GM18499 (cell line): ENCODE results near the gene HRH3.

Source experiments
- ATAC-seq: cut with Tn5 transposase; IDR thresholded peaks from one replicate; pipeline ENCODE4 v1.9.1; 2021; ENCODE audit warnings: moderate number of reproducible peaks; ENCODE audit not compliant: insufficient read depth, unreplicated experiment

HRH3 gene

DNA sequence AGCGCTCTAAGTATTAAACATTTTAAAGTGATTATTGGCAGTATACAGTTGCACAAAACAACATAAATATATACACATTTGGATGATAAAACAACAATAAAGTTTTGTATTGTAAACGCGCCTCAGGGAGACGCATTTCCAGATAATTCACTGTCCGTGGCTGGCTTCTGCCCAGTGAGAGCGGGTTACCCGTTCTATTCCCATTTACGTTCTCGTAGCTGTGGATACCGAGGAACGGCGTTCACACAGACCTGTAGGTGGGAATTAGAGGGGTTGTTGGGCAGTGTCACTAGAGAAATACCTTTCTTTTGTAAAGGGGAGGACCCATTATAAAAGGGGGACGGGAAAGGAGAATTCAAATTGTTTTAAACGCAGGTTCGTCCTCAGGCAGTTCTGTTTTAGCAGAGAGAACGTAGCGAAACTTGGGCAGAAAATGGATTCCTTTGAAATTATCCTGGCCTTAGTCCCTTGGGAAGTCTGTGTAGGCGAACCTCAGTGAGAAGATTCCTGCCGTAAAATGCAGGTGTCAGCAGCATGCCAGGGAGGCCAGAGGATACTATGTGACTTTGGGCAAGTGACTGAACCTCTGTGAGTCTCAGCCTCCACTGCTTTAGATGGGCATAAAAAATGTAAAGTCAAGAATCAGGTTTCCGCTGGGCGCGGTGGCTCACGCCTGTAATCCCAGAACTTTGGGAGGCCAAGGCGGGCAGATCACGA lies 36.5 kb downstream of the HRH3 start:
- ATAC-seq: no peak

DNA sequence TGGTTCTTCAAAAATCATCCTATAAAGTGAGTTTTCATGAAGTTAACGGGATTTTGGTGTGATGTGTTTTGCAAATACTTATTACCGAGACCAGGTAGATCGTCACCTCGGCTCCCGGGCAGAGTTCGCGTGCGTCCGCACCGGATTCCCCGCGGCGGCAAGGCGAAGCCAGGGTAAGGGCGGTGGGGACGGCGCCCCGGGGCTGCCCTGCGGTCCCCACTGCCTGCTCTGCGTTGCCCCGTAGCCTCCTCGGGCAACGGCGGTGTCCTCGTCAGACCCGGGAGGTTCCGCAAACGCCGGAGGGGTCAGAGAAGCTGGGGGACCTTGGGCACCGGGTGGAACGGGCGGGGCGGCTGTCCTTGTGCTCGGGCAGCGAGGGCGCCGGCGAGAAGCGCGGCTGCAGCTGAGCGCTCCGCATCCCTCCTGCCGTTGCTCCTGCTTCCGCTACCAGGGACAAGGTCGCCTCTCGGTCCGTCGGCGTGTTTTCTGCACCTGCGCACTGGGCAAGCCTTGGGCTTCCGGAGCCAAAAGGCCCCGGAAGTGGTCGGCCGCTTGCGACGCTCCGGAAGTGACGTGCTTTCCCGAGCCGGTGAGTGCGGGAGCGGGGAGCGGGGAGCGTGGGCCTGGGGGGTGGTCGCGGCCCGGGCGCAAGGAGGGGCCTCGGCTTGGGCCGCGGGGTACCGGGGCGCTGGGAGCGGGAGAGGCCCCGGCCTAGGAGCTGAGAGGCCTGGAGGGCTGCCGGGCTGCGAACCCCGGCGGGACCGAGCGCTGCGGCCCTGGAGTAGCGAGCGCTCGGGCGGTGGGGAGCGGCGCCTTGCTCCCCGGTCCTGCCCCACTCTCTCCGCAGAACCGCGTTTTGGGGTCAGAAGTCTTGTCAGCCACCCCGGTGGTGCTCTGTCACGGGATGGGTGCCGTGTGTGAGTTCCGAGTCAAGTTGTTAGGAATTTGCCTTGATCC lies 37.3 kb downstream of the HRH3 start, which contains the start of gene MTG2:
Gene MTG2, plus strand, starts transcription at position 560 of the 957 bp plus-strand sequence. CDS start 10,393 bp downstream, outside the sequence.
- ATAC-seq: peak; percentile 73

DNA sequence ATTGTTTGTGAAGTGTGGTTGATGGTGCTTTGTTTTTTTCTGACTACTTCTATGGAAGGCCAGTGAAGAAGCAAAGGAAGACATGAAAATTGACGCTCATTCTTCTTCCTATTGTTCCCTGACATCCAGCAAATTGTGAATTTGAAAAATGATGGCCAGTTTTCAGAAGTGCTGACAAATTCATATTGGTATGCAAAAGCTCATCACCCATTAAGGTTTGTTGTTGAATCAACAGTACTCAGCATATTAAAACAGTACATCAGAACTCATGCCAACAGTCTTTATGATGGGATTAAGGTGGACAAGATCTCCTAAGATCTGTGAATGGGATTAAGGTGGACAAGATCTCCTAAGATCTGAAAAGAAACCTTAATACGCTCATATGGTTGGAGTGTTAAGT lies 38.3 kb downstream of the HRH3 start:
- no peak for ATAC-seq

DNA sequence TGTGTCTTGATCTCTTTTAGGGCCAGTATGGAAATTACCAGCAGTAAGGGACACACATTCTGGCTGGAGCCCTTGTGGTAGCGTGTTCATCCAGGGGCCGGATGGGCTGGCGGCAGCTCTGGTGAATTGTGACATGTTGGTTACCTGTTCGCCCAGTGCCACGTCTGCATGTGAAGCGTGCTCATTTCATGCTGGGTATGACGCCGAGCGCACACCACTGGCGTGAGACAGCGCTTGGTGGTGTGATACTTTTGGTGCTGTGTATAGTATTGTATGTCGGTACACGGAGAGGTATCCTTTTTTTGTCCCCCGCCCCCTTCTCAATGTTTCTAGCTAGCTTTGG lies 40.9 kb downstream of the HRH3 start:
- ATAC-seq: no peak

DNA sequence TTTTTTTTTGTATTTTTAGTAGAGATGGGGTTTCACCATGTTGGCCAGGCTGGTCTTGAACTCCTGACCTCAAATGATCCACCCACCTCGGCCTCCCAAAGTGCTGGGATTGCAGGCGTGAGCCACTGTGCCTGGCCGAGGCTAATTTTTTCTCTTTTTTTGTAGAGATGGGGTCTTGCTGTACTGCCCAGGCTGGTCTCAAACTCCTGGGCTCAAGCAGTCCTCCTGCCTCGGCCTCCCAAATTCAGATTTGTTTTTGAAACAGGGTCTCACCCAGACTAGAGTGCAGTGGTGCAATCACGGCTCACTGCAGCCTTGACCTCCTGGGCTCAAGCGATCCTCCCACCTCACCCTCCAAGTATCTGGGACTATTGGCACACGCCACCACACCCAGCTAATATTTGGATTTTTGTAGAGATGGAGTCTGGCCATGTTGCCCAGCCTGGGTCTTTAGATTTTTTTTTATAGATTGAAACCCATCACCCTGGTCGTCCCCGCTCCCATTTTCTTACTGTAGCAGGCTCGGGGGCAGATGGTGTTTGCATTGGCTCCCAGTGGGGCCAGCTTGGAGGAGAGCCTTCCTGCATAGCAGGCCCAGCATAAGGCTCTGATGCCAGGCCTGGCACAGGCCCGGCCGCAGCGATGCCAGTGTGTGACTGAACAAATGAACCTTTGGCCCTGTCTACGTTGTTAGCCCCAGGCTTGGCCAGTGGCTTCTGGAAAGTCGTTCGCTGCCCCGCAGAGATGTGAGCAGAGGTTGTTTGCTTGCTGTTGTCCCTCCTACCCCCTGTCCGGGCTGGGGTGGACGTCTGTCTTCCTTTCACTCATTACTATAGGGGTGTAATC lies 41.5 kb downstream of the HRH3 start:
- no peak for ATAC-seq

DNA sequence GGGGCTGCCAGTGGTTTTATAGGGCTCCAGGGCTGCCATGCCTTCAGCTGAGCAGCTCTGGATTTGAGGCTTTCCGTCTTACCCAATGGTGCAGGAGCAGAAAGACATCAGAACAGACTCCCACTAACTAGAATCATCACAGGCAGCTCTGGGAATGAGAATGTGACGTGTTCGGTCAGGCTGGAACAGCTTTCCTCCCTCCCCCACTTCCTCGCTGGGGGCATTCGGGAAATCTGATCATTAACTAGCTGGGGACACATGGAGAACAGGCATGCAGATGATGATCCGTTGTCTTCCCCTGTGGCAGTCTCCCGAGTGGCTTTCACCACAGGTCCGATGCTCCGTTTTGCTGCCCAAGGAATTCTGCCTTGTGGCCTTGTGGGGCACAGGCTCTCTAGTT lies 42.8 kb downstream of the HRH3 start:
- ATAC-seq: no peak

DNA sequence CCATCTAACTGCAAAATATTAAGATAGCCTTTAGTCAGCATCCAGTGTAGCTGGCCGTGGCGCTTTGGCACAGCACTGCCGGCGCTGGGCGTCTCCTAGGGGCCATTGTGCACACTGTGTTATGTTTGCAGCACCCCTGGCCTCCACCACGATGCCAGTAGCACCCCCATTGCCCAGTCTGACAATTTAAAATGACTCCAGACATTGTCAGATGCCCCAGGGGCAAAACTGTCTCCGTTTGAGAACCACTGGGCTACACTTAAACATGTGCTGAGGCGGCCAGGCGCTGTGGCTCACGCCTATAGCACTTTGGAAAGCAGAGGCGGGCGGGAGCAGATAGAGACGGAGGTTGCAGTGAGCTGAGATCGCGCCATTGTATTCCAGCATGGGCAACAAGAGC lies 43.2 kb downstream of the HRH3 start:
- no peak for ATAC-seq

DNA sequence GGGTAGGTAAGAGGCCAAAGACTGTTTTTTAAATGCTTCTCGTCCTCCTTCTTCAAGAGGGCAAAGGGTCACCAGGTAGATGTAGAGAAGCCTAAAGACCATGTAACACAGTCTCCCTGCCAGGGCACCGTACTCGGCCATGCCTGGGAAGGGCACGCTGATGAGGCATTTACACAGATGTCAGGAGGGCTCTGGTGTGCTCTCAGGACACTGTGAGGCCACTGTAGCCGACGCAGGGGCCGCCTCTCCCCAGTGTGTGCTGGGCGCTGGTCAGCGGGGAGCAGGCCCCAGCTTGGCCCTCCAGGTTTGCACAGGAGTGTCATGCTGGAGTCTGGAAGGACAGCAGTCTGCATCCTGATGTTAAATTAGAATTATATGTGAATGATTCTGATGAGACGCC lies 44.4 kb downstream of the HRH3 start:
- ATAC-seq: no peak

DNA sequence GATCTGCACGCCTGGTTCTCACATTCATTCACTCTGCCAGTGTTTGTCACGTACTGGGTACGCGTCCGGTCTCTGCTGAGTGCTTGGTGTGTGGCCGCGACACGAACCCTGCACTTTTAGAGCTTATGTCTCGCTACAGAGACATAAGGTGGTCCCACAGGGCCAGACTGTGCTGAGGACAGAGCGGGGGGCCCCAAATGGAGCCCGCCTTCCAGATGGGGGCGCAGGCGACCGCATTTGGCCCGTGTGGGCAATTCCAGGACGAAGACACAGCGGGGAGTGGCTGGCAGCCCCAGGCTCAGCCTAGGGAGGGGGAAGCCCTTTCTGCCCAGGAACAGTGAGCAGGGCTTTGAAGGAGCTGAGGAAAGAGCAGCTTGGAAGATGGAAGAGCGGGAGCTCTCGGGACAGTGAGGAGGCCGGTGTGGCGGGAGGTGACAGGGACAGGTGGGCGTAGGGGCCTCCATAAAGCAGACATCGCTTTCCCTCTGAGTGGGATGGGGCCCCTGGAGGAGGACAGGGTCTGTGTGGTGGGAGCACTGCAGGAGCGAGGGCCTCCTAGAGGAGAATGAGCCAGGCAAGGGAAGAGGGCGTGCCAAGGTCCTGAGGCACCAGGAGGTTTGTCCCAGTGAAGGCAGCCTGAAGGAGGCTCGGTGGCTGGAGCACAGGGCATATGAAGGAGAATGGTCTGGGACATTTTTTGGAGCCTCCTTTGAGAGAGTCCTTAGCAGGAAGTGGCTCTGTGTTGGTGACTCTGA lies 45.0 kb downstream of the HRH3 start:
- no peak for ATAC-seq

DNA sequence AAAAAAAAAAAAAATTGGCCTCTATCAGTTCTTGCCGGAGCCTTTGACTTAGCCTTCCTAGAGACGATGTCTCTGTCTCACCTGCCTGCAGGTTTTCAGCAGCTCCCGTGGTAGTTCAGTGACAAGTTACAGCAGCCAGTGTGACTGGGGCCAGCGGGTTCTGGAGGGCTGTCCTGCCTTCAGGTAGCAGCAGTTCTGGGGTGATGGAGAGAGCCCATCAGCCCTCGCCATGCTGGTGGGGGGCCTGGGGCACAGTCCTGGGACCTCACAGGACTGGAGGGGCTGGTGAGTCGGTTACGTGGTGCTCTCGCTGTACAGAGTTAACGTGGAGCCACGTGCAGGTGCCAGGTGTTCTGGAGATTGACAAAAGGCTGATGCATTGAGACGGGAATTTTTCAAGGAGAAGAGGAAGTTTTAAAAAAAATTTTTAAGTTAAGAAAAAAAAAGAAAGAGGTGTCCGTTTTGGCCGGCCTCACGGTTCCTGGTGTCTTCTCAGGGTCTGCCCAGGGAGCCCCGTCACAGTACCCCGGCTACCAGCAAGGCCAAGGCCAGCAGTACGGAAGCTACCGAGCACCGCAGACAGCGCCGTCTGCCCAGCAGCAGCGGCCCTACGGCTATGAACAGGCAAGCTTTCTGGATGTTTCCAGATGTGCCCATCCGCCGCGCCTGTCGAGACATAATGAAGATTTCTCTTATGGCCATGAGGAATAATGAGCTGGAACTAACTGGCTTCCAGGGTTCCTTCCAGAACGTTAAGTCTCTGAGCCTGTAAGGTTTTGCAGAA lies 45.9 kb downstream of the HRH3 start:
- no peak for ATAC-seq

DNA sequence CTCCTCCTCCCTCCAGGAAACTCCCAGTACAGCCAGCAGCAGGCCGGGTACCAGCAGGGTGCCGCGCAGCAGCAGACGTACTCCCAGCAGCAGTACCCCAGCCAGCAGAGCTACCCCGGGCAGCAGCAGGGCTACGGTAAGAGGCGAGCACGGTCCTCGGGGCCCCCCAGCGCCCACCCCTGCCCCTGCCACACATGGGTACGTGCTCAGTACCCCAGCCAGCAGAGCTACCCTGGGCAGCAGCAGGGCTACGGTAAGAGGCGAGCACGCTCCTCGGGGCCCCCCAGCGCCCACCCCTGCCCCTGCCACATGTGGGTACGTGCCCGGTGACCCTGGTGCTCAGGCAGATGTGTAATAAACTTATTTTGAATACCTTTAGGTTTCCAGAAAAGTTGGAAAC lies 47.4 kb downstream of the HRH3 start:
- no peak for ATAC-seq

DNA sequence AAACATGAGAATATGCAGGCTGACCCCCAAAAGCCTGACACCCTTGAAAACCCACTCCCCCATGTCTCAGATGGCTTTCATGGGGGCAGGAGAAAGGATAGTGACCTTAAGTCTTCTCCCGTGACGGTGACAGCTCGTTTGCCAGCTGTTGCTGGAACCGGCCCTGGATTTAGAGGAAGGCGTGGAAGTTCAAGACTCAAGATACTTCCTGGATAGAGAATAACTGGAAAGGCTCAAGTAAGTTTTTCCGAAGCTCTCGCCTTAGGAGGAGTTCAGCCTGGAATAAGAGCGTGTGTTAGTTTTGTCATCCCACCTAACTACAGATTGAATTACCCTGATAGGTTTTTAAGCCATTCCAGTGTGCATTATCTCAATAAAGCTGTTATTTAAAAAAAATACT lies 48.8 kb downstream of the HRH3 start:
- no peak for ATAC-seq

DNA sequence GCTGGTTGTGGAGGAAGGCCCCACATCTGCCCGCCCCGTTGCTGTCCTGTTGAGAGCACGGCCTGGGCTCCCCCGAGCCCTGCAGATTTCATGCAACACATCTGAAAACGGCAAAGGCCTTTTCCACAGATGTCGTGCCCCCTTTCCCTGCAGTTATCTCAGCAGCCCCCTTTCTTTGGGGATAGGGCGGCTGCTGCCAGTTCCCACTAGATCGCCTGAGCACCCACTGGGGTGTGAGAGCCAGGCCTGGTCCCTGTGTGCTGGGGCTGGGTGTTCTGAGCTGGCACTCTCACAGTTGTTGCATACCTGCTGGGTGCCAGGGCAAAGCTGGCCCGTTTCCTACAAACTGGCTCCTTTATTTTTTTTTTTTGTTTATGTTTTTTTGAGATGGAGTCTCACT lies 49.5 kb downstream of the HRH3 start:
- ATAC-seq: no peak

DNA sequence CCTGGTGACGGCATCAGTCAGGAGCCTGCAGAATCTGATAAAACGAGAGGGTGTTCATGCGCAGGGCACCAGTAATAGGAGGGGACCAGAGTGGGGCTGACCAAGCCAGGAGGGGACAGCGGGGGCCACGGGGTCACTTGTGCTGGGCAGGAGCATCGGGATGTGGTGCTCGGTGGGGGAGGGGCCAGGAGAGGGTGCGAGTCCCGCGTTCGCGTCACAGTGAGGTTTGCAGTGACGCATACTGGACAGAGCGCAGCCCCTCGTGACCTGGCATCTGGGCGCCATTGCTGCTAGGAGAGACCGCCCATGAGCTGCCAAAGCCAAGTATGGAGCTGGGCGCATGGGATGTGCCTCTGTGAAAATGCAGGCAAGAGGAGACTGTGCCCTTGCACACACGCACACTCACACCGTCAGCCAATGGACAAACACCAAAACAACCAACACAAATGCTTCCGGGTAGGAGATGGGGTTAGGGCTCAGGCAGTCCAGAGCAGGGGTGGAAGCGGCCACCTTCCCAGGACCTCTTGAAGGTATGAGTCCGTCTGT lies 51.1 kb downstream of the HRH3 start:
- ATAC-seq: no peak

DNA sequence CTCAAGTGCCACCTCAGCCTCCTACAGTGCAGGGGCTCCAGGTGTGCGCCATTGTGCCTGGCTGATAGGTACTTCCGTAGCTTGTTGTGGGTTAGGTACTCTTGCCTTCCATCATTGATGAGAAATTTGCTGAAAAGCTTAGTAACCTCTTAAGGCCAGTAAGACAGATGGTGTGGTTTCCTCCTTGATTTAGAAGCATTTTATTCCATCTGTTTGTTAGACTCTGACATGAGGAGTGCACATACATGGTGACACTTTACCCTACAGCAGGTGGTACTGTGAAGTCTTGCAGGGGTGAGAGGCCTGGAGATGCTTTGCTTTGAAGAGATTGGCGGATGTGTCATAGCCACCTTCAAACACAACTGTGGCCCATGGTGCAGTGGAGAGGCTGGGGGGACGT lies 52.0 kb downstream of the HRH3 start:
- no peak for ATAC-seq

DNA sequence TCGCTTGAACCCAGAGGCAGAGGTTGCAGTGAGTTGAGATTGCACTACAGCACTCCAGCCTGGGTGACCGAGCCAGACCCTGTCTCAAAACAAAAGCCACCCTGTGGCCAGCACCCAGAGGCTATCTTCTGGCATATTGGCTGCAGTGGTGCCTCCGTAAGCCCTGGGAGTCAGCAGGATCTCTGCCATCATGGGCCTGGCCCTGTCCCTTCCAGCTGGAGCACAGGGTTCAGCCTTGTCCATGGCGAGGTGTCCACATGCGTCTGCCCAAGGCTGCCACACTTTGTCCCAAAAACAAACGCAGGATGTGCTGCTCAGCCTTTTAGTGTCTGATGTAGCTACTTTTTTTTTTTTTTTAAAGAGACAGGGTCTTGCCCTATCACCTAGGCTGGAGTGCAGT lies 52.6 kb downstream of the HRH3 start:
- ATAC-seq: no peak

DNA sequence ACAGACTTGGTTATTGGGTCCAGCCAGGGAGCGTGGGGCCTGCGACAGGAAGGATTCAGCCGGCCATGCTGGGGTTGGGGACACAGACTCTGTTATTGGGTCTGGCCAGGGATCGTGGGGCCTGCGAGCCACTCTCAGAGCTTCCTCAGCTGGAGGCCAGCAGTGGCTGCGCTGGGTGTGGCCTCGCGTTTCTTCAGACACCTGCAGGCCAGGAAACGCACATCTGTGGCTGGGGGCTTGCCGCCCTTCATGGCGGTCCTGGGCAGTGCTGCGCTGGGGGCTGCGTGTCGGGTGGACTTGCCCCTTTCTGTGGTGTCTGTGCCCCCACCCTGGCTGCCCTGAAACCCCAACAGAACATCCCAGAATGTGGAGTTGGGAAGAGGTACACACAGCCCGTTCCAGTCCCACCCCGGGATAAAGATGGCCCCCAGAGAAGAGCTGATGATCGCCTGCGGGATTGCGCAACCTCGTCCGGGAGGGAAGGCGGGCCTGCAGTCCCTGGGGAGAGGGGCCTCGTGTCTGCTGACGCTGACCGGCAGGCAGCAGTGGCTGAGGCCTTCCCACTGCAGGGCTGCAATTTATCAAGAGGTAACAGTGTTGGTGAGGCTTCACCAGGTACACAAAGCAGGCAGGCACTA lies 54.2 kb downstream of the HRH3 start:
- ATAC-seq: no peak
